Measurements from ENCODE around the gene ECSCR. TPM values are rescaled to one million over a fixed set of nuclear protein-coding genes. Genes with fewer than 3 reads are reported as not detected.

Gene ECSCR
- total and polyA plus RNA-seq, 2 of the 8 experiments (the other 6 are each of a cell fraction or from before 2014, with no cell fraction given), result 2.7 to 7.2 TPM

DNA sequence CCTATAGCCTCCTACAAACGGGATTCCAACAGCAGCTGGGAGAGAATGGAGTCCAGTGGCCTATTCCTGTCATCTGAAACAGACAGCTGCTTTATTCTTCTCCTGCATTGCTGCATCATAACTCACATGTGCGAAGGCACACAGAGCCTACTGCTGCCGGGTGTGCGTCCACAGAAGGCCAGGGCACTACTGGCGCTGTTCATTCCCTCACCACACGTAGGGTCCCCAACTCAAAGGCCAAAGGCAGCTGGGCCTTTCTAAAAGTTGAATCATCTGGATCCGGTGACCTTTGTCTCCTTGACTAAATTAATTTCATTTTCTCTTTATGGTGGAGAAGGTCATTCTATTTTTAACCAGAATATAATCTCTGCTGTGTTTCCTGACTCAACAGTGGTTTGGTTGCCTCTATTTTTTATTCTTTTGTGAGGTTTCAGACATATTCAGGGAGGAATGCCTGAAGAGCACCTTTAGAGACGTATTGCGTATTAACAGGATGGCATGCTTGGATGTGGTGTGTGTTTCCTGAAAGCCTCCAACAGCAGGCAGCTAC lies 47.9 kb downstream of the ECSCR start:
- ChIA-PET POLR2A (ENCODE audit: partially characterized antibody) (interaction anchor here (0.8 to 1.3 kb wide), 2 partner anchors 8 to 59 kb away, joined by 3 read pairs; no protein-coding TSS in a partner anchor), CTCF (ENCODE audit: partially characterized antibody) (interaction anchor here (0.9 to 1.5 kb wide), 4 partner anchors 12 to 362 kb away, joined by 3 to 6 read pairs (median 4); partner anchors contain the start of gene PROB1)
- no peak overlapping the region for H3K4ac ChIP-seq (replicated peaks; ENCODE audit: insufficient read length, low read depth, low read length)
- H3K18ac ChIP-seq (ENCODE audit: extremely low read depth, low read length), result no peak overlapping the region
- H3K27ac ChIP-seq (ENCODE audit: low read depth, low read length), result no peak overlapping the region
- H2BK12ac ChIP-seq (ENCODE audit: low read depth, low read length), result no peak overlapping the region
- H3K79me2 ChIP-seq (ENCODE audit: control insufficient read depth in 1 of 2, insufficient read depth in 2 of 2, low read length in 2 of 2), result no peaks in the 10 kb centered on the region
- H2BK5ac ChIP-seq (ENCODE audit: low read depth, low read length), result no peak overlapping the region
- WGBS, 2 experiments (ENCODE audit: extremely low coverage in 1 of 2, insufficient coverage in 1 of 2, insufficient read length in 1 of 2, insufficient replicate concordance in 2 of 2, low coverage in 1 of 2, low lambda C conversion rate in 2 of 2, missing lambda C conversion rate in 1 of 2), result 94% methylated on average over 9 of the region's 9 CpGs; no CpG with 5 or more reads in 1 of the 2 experiments
- no peak overlapping the region for H2BK15ac ChIP-seq (ENCODE audit: low read length)
- no peak overlapping the region for H3K4me2 ChIP-seq (ENCODE audit: insufficient read depth in 1 of 2, low read depth in 2 of 2, low read length in 2 of 2)
- FAIRE-seq (no peak), DNase-seq (ENCODE audit: low read depth in 1 of 2, low spot score in 2 of 2) (no peak)
- peaks cover 4 to 6% (median 5%) of the 10 kb centered on the region in 4 experiments; a peak in 4 of 7 replicates for H3K4me1 ChIP-seq (replicated peaks in 1 of 4; ENCODE audit: control insufficient read depth in 3 of 4, insufficient read depth in 4 of 4, low read length in 3 of 4)
- no peak overlapping the region for H4K91ac ChIP-seq (replicated peaks; ENCODE audit: insufficient read length, low read length)
- H2BK120ac ChIP-seq (replicated peaks; ENCODE audit: low read depth, low read length), result no peak overlapping the region
- H3K36me3 ChIP-seq (ENCODE audit: control insufficient read depth in 2 of 4, insufficient read depth in 4 of 4, low read length in 3 of 4), result peaks cover 2 to 21% (median 6%) of the 10 kb centered on the region in 4 experiments; a peak in 5 of 8 replicates
- H3K4me3 ChIP-seq (ENCODE audit: extremely low read depth in 1 of 4, insufficient read depth in 2 of 4, low read depth in 3 of 4, low read length in 4 of 4), result no peak overlapping the region
- H3K14ac ChIP-seq (ENCODE audit: insufficient read length), result no peak overlapping the region
- no peaks in the 10 kb centered on the region for H3K23me2 ChIP-seq (ENCODE audit: low read depth, low read length)
- no peak overlapping the region for H3K9ac ChIP-seq (replicated peaks in 1 of 4; ENCODE audit: extremely low read depth in 1 of 4, low read depth in 3 of 4, low read length in 3 of 4)
- H3K27me3 ChIP-seq (replicated peaks in 1 of 4; ENCODE audit: control insufficient read depth in 3 of 4, extremely low read depth in 1 of 4, insufficient read depth in 3 of 4, low read length in 3 of 4), result no peaks in the 10 kb centered on the region
- H2AFZ ChIP-seq (ENCODE audit: low read length), result no peak overlapping the region
- H3K56ac ChIP-seq (replicated peaks; ENCODE audit: insufficient read length, low read depth, low read length), result no peak overlapping the region
- no peak overlapping the region for H4K8ac ChIP-seq (ENCODE audit: extremely low read depth, insufficient read depth, low read length)
- no peaks in the 10 kb centered on the region for H4K20me1 ChIP-seq (replicated peaks in 1 of 2; ENCODE audit: control insufficient read depth in 1 of 2, insufficient read depth in 2 of 2, low read length in 2 of 2)
- H4K5ac ChIP-seq (ENCODE audit: insufficient read length, low read depth, low read length), result no peak overlapping the region
- no peaks in the 10 kb centered on the region for H3K9me3 ChIP-seq (ENCODE audit: insufficient read depth in 2 of 2, low read depth in 1 of 2, low read length in 1 of 2)
- H3K23ac ChIP-seq (ENCODE audit: insufficient read length), result no peak overlapping the region
- H3K79me1 ChIP-seq (ENCODE audit: low read depth, low read length), result no peaks in the 10 kb centered on the region
- H2AK5ac ChIP-seq (ENCODE audit: low read depth, low read length), result no peak overlapping the region
- no peak overlapping the region for H2BK20ac ChIP-seq (ENCODE audit: low read length)
- TF ChIP-seq SAP30 (IDR thresholded peaks at IDR 0.05; ENCODE audit: insufficient read depth, insufficient replicate concordance, low read length) (no peak), ATF2 (IDR thresholded peaks at IDR 0.05; ENCODE audit: low read length) (no peak), HDAC6 (IDR thresholded peaks at IDR 0.05; ENCODE audit: low read depth, low read length) (no peak), TEAD4 (IDR thresholded peaks at IDR 0.05; ENCODE audit: low read depth, low read length) (no peak), CTCF (IDR thresholded peaks at IDR 0.05; ENCODE audit: control extremely low read depth in 1 of 3, insufficient read depth in 1 of 3, low read depth in 1 of 3, low read length in 3 of 3) (no peak), CTBP2 (IDR thresholded peaks at IDR 0.05; ENCODE audit: borderline replicate concordance, insufficient read depth, insufficient read length, low read length) (no peak), E2F6 (IDR thresholded peaks at IDR 0.05) (no peak)
